ENCODE data around the gene WDR93.
A peak's percentile ranks its signal among the peaks of the same experiment; 100 is the strongest.

WDR93 gene

DNA sequence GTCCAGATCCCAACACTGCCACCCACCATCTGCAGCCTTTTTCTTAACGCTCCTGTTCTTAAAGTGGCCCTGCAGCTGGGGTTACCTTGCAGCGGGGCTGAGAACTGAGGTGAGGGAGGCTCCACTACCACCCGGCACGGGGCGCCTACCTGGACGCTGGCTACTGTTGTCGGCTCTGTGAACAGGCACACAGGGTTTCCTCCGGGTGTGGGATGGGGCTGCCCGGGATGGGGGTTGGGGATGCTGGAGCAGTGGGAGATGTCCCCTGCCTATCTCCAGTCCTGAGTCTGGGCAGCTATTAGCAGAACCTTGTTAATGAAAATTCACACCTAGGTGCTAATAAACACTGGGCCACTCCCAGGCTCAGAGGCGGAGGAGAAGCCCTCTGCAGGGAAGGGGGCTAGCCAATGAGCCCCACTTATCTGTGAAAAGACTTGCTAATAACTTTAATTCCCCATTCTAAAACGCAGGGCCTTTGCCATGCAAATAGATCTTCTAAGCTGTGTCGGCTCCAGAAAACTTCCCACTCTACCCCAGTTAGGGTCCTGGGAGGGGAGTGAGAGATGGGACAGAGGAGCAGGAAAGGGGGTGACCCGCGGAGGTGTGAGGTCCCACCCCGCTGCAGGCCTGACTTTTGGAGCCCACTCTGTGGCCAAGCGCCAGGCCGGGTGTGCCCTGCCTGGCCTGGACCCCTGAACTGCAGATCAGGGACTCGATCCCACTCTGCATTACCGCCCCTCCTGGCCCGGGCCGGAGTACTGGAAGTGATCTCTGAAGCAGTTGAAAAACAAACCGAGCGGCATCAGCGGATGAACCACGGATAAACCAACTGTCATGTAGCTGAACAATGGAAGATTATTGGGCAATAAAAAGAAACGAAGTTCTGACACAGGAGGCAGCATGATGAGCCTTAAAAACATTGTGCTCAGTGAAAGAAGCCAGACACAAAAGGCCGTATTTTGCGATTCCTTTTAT, 57.4 kb downstream of the WDR93 start:
- peak; percentile 44 for DNase-seq (ENCODE audit: low read depth)
- no peak overlapping the region for H3K4me3 ChIP-seq (ENCODE audit: low read depth, low read length)
- TF ChIP-seq POLR2A (IDR thresholded peaks at IDR 0.05; ENCODE audit: extremely low read depth, insufficient read length) (no peak), CTCF (IDR thresholded peaks at IDR 0.05; ENCODE audit: low read depth, low read length) (no peak), MYC (IDR thresholded peaks at IDR 0.05; ENCODE audit: low read depth, low read length) (no peak)
- TF ChIP-seq, protein P1, sequence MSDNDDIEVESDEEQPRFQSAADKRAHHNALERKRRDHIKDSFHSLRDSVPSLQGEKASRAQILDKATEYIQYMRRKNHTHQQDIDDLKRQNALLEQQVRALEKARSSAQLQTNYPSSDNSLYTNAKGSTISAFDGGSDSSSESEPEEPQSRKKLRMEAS (IDR thresholded peaks at IDR 0.05; ENCODE audit: low read depth, low read length): no peak

DNA sequence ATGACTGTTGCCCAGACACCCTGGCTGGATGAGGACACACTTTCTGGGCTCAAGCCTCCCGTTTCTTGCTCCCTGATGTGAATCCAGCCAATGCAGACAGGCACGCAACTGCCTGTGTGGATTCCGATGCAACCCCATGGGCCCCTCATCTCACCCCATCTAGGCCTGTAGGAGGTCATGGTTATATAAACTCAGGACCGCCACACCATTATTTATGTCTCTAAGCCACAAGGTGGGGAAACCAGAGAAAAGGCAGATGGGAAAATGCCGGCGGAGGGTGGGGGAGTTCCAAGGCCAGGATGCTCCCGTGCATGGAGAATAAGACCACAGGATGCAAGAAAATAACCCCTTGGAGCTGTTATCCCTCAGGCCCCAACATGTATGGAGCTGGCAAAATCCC, 58.4 kb downstream of the WDR93 start:
- no peak overlapping the region for H3K4me3 ChIP-seq (ENCODE audit: low read depth, low read length)

GRCh38 chr15:89749526-89749925, 58.9 kb downstream of the WDR93 start:
- TF ChIP-seq CTCF (IDR thresholded peaks at IDR 0.05; ENCODE audit: low read depth, low read length) (no peak), MYC (IDR thresholded peaks at IDR 0.05; ENCODE audit: low read depth, low read length) (no peak), POLR2A (IDR thresholded peaks at IDR 0.05; ENCODE audit: extremely low read depth, insufficient read length) (no peak)
- TF ChIP-seq, protein P1 (IDR thresholded peaks at IDR 0.05; ENCODE audit: low read depth, low read length): no peak
- H3K4me3 ChIP-seq (ENCODE audit: low read depth, low read length): no peak overlapping the region
- DNase-seq (ENCODE audit: low read depth): no peak

More for the DNA sequence above, 58.4 kb downstream of the WDR93 start:
- DNase-seq (ENCODE audit: low read depth): no peak
- TF ChIP-seq MYC (IDR thresholded peaks at IDR 0.05; ENCODE audit: low read depth, low read length) (no peak), POLR2A (IDR thresholded peaks at IDR 0.05; ENCODE audit: extremely low read depth, insufficient read length) (no peak), CTCF (IDR thresholded peaks at IDR 0.05; ENCODE audit: low read depth, low read length) (no peak)
- TF ChIP-seq, protein P1 (IDR thresholded peaks at IDR 0.05; ENCODE audit: low read depth, low read length): no peak

- peak; percentile 25 for DNase-seq (ENCODE audit: low read depth)
- TF ChIP-seq POLR2A (IDR thresholded peaks at IDR 0.05; ENCODE audit: extremely low read depth, insufficient read length) (no peak), CTCF (IDR thresholded peaks at IDR 0.05; ENCODE audit: low read depth, low read length) (no peak)
Measured at GRCh38 chr15:89749951-89750559, 59.4 kb downstream of the WDR93 start.

DNA sequence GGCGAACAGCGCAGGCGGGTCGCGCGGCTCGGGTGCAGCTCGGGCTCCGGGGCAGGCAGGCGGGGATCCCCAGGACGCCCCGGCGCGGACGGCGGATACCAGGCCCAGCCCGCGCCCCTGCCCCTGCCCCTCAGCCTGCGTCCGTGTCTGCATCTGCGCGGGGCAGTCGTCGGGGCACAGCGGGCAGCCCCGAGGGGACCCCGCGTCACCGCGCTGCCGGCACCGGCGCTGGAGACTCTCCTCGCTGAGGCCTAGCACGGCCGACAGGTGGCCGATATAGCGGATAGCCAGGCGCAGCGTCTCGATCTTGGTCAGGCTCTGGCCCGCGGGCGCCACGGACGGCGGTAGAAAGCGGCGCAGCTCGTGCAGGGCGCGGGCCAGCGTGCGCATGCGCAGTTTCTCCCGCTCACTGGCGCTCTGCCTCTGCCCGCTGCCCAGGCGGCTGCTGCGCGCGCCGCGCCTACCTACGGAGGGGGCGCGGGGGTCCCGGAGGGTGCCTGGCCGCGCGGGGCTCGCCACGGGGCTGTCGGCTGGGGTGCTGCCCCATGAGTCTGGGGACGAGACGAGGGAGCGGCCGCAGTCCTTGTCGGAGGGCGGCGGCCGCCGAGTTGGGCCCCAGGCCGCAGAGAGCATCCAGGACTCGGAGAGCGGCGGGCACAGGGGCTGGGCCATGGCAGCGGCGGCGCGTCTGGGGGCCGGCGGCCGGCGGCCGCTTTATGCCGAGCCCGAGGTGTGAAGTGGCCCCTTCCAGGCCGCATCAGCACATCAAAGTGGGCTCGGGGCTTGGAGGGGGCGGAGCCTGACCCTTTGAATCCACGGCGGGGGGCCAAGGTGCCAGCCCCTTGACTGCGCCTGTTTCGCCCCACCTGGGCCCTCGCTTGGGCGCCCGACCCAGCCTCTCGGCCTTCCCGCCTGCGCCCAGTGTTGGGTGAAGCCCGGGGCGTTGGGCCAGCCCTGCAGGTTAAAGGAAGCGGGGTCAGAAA, 60.2 kb downstream of the WDR93 start, which contains the start of gene MESP1:
MESP1 (minus strand) TSS at position 690 of the 983 bp plus-strand sequence; CDS start at position 672, 18 bp downstream.
- TF ChIP-seq MYC (IDR thresholded peaks at IDR 0.05; ENCODE audit: low read depth, low read length) (peak; percentile 53; the same call in 1 of the 2 replicates), CTCF (IDR thresholded peaks at IDR 0.05; ENCODE audit: low read depth, low read length) (peak; percentile 65), POLR2A (IDR thresholded peaks at IDR 0.05; ENCODE audit: extremely low read depth, insufficient read length) (peak; percentile 81)
- TF ChIP-seq, protein P1 (IDR thresholded peaks at IDR 0.05; ENCODE audit: low read depth, low read length): peak; percentile 81
- peak within 1 kb of the TSS; percentile 32 for H3K4me3 ChIP-seq (ENCODE audit: low read depth, low read length)
- DNase-seq (ENCODE audit: low read depth): peak; percentile 94

More at GRCh38 chr15:89749951-89750559, 59.4 kb downstream of the WDR93 start:
- H3K4me3 ChIP-seq (ENCODE audit: low read depth, low read length): peak overlapping the region; percentile 32
